GM19455 (cell line): ENCODE measurements around the gene CREBRF.
"Not testable (repeated sequence)": the region's sequence is repeated elsewhere in the genome, so short reads cannot be mapped to it uniquely, and the experiment has no call there.

Experiments used
- ATAC-seq: cut with Tn5 transposase; IDR thresholded peaks from one replicate; pipeline ENCODE4 v1.9.1; 2021; ENCODE audit not compliant: unreplicated experiment

The CREBRF gene

GRCh38 chr5:173055983-173056782 lies at the start of gene CREBRF:
Gene CREBRF (plus strand): TSS chr5:173056352. CDS start chr5:173080776, 24,424 bp downstream.
- peak; percentile 69 for ATAC-seq

GRCh38 chr5:173010021-173010420 lies 46.1 kb upstream of the CREBRF start:
- no peak for ATAC-seq

GRCh38 chr5:173010547-173011464 lies 45.3 kb upstream of the CREBRF start:
- ATAC-seq, result no peak

GRCh38 chr5:173011566-173011965 lies 44.6 kb upstream of the CREBRF start:
- no peak for ATAC-seq

GRCh38 chr5:173012882-173013281 lies 43.3 kb upstream of the CREBRF start:
- ATAC-seq, result no peak

GRCh38 chr5:173014671-173015070 lies 41.5 kb upstream of the CREBRF start:
- ATAC-seq, result no peak

- ATAC-seq, result no peak
Measured at GRCh38 chr5:173015192-173015591, 41.0 kb upstream of the CREBRF start.

- ATAC-seq, result no peak
Measured at GRCh38 chr5:173015598-173016455, 40.3 kb upstream of the CREBRF start.

GRCh38 chr5:173016598-173017046 lies 39.5 kb upstream of the CREBRF start:
- no peak for ATAC-seq

GRCh38 chr5:173017087-173017486 lies 39.1 kb upstream of the CREBRF start:
- ATAC-seq, result not testable (repeated sequence)

GRCh38 chr5:173018358-173018757 lies 37.8 kb upstream of the CREBRF start:
- ATAC-seq, result no peak

GRCh38 chr5:173020154-173020581 lies 36.0 kb upstream of the CREBRF start:
- ATAC-seq, result no peak

- ATAC-seq, result no peak
Measured at GRCh38 chr5:173020643-173021042, 35.5 kb upstream of the CREBRF start.

- no peak for ATAC-seq
Measured at GRCh38 chr5:173025651-173026050, 30.5 kb upstream of the CREBRF start.

- no peak for ATAC-seq
Measured at GRCh38 chr5:173027905-173028304, 28.2 kb upstream of the CREBRF start.

GRCh38 chr5:173028811-173029327 lies 27.3 kb upstream of the CREBRF start:
- ATAC-seq, result no peak

- no peak for ATAC-seq
Measured at GRCh38 chr5:173029499-173029921, 26.6 kb upstream of the CREBRF start.

- not testable (repeated sequence) for ATAC-seq
Measured at GRCh38 chr5:173032096-173032495, 24.1 kb upstream of the CREBRF start.

GRCh38 chr5:173032730-173033129 lies 23.4 kb upstream of the CREBRF start:
- ATAC-seq, result no peak

- no peak for ATAC-seq
Measured at GRCh38 chr5:173033923-173034322, 22.2 kb upstream of the CREBRF start.
